ENCODE data around the gene SLC44A2. TPM values are rescaled to one million over a fixed set of nuclear protein-coding genes. Genes with fewer than 3 reads are reported as not detected.
A peak's percentile ranks its signal among the peaks of the same experiment; 100 is the strongest.

Gene SLC44A2
- total RNA-seq, 1 experiment from 2014 or later, result 130 TPM

DNA sequence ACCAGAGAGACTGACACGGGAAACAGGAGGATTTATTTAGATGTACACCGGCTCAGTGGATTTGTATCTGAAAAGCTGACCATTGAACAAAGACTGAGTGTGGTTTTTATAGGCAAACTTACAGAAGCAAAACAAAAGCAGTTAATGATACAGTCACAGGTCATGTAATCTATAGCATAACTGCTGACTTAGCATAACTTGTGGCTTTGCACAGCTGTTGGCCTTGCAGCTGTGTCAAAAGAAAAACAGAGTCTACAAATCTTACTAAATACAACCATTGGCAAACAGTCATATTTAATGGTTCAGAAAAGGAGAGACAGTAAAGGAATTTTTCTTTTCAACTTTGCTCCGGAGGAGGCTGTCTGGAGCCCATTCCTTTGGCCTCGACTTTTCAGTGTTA is 26.5 kb downstream of the SLC44A2 start:
- peaks cover 7% of the 10 kb centered on the region for H3K4me1 Mint-ChIP-seq (ENCODE audit: low read depth, unreplicated experiment)
- DNase-seq, result no peak
- CTCF ChIA-PET, result no interaction called here
- no peaks in the 10 kb centered on the region for H3K27me3 Mint-ChIP-seq (ENCODE audit: unreplicated experiment)
- no peaks in the 10 kb centered on the region for H3K9me3 Mint-ChIP-seq (ENCODE audit: low read depth, unreplicated experiment)
- peaks cover 42% of the 10 kb centered on the region for H3K36me3 Mint-ChIP-seq (ENCODE audit: insufficient read depth, unreplicated experiment)
- no TSS peak for BruUV-seq (replicated peaks)
- H3K4me3 Mint-ChIP-seq (ENCODE audit: low read depth, unreplicated experiment), result no peak overlapping the region
- TF ChIP-seq, protein P1, sequence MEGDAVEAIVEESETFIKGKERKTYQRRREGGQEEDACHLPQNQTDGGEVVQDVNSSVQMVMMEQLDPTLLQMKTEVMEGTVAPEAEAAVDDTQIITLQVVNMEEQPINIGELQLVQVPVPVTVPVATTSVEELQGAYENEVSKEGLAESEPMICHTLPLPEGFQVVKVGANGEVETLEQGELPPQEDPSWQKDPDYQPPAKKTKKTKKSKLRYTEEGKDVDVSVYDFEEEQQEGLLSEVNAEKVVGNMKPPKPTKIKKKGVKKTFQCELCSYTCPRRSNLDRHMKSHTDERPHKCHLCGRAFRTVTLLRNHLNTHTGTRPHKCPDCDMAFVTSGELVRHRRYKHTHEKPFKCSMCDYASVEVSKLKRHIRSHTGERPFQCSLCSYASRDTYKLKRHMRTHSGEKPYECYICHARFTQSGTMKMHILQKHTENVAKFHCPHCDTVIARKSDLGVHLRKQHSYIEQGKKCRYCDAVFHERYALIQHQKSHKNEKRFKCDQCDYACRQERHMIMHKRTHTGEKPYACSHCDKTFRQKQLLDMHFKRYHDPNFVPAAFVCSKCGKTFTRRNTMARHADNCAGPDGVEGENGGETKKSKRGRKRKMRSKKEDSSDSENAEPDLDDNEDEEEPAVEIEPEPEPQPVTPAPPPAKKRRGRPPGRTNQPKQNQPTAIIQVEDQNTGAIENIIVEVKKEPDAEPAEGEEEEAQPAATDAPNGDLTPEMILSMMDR (IDR thresholded peaks at IDR 0.05; ENCODE audit: unreplicated experiment), result no peak
- H3K27ac Mint-ChIP-seq (ENCODE audit: unreplicated experiment), result no peak overlapping the region
- intact Hi-C loops (cut with micrococcal nuclease; ENCODE audit: unreplicated experiment), result no loop called here

DNA sequence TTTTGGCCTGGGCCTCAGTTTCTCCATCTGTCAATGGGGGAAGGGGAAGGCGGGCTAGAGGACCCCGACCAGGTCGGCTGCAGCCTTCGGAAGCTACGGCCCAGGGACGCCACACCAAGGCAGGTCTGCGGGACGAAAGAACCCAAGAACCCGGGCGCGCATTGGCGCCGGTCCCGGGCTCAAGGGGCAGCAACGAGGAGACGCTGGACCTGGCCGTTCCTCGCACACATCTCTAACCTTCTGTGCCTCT is 28.1 kb downstream of the SLC44A2 start:
- H3K4me3 Mint-ChIP-seq (ENCODE audit: low read depth, unreplicated experiment), result peak overlapping the region; percentile 82
- H3K27me3 Mint-ChIP-seq (ENCODE audit: unreplicated experiment), result no peaks in the 10 kb centered on the region
- no TSS peak for BruUV-seq (replicated peaks)
- peaks cover 7% of the 10 kb centered on the region for H3K4me1 Mint-ChIP-seq (ENCODE audit: low read depth, unreplicated experiment)
- H3K27ac Mint-ChIP-seq (ENCODE audit: unreplicated experiment), result peak overlapping the region; percentile 96
- DNase-seq, result no peak
- H3K9me3 Mint-ChIP-seq (ENCODE audit: low read depth, unreplicated experiment), result no peaks in the 10 kb centered on the region
- intact Hi-C loops (cut with micrococcal nuclease; ENCODE audit: unreplicated experiment), result no loop called here
- TF ChIP-seq, protein P1 (IDR thresholded peaks at IDR 0.05; ENCODE audit: unreplicated experiment), result no peak
- peaks cover 48% of the 10 kb centered on the region for H3K36me3 Mint-ChIP-seq (ENCODE audit: insufficient read depth, unreplicated experiment)
- CTCF ChIA-PET, result no interaction called here

DNA sequence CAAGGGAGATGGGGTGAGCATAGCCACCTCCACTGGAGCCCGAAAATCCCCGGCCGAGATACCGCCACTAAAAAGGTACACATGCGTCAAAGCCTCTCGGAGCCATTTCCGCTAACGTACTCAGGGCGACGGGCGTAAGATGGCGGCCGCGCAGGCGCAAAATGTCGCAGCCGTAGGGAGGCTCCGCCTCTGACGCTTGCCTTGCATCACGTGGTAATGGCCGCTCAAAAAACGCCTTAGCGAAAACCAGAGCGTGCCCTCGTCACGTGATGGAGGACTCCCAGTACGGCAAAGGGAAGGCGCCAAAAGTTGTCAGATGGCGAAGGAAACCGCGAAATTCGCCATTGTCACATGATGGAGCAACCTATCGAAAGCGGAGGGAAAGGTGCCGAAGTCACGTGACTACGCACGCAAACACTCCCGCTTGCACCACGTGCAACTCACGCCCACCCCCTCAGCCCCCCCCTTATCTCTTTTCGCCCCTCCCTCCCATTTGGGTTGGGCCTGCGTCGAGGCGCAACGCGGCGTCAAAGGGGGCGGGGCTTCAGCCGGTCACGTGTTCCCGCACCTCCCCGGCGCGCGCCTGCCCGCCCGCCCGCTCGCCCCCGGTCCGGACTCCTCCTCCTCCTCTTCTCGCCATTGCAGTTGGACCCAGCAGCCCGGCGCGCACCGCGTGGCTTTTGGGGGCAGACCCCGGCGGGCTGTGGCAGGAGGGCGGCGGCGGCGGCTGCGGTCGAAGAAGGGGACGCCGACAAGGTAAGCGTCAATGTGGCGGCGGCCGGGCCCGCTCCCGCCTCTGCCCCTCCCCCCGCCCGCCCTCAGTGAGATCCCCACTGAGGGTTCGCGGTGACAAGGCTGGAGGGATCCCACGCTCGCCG is 28.6 kb downstream of the SLC44A2 start, which contains the start of gene ILF3:
TSS of gene ILF3 (plus strand) at position 615 of the 878 bp plus-strand sequence. CDS start 16,260 bp downstream, outside the sequence.
- peak within 1 kb of the TSS; percentile 82 for H3K4me3 Mint-ChIP-seq (ENCODE audit: low read depth, unreplicated experiment)
- no TSS peak for BruUV-seq (replicated peaks)
- intact Hi-C loops (cut with micrococcal nuclease; ENCODE audit: unreplicated experiment), result no loop called here
- H3K36me3 Mint-ChIP-seq (ENCODE audit: insufficient read depth, unreplicated experiment), result peaks cover 51% of the 10 kb centered on the region
- no peaks in the 10 kb centered on the region for H3K27me3 Mint-ChIP-seq (ENCODE audit: unreplicated experiment)
- peaks cover 7% of the 10 kb centered on the region for H3K4me1 Mint-ChIP-seq (ENCODE audit: low read depth, unreplicated experiment)
- H3K9me3 Mint-ChIP-seq (ENCODE audit: low read depth, unreplicated experiment), result no peaks in the 10 kb centered on the region
- H3K27ac Mint-ChIP-seq (ENCODE audit: unreplicated experiment), result peak within 1 kb of the TSS; percentile 96
- DNase-seq, result peak; percentile 95
- CTCF ChIA-PET, result no interaction called here
- TF ChIP-seq, protein P1 (IDR thresholded peaks at IDR 0.05; ENCODE audit: unreplicated experiment), result no peak

- no peaks in the 10 kb centered on the region for H3K9me3 Mint-ChIP-seq (ENCODE audit: low read depth, unreplicated experiment)
- CTCF ChIA-PET, result interaction anchor here (0.6 kb wide), 1 partner anchor 130 kb away, joined by 3 read pairs; no protein-coding TSS in a partner anchor
- intact Hi-C loops (cut with micrococcal nuclease; ENCODE audit: unreplicated experiment), result no loop called here
- peak; percentile 41 for DNase-seq
- peak overlapping the region; percentile 96 for H3K27ac Mint-ChIP-seq (ENCODE audit: unreplicated experiment)
- H3K4me3 Mint-ChIP-seq (ENCODE audit: low read depth, unreplicated experiment), result peak overlapping the region; percentile 82
- peaks cover 7% of the 10 kb centered on the region for H3K4me1 Mint-ChIP-seq (ENCODE audit: low read depth, unreplicated experiment)
- peaks cover 58% of the 10 kb centered on the region for H3K36me3 Mint-ChIP-seq (ENCODE audit: insufficient read depth, unreplicated experiment)
- BruUV-seq (replicated peaks), result no TSS peak
- TF ChIP-seq, protein P1 (IDR thresholded peaks at IDR 0.05; ENCODE audit: unreplicated experiment), result no peak
- no peaks in the 10 kb centered on the region for H3K27me3 Mint-ChIP-seq (ENCODE audit: unreplicated experiment)
These were observed 29.5 kb downstream of the SLC44A2 start for GRCh38 chr19:10654610-10655456.
